ENCODE data around the gene KIAA1614. TPM values are rescaled to one million over a fixed set of nuclear protein-coding genes. Genes with fewer than 3 reads are reported as not detected.

Gene KIAA1614
- total RNA-seq, 1 donor from 2014 or later = 6.6 TPM

DNA sequence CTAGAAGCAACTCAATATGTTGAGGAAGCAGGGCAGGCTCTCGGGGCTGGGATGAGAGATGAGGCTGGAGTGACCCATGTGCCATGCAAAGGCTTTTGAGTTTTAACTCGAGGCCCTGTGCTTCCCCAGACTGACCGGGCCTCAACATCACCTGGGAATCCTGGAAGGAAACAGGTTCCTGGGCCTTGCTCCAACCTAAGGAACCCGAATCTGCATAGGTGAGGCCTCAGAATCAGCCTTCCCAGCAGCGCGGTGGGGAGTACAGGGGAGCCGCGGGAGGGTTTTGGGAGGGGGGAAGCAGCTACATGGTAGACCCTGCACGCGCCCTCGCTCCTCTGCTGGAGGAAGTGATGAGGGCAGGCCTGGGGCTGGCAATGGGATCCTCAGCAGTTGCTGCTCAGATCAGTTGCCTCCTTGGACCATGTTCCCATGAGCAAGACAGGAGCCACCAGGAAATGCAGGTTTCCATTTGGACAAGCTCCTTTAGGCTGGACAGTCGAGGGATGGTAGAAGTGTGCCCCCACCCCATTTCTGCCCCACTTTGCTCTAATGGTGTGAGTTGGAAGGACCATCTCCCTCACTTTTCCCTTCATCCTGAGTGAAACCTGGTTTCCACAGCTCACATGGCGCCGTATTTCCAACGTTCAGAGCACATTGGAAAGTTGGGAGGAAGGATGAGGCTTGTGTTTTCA, 4.5 kb upstream of the KIAA1614 start:
- Mint-ChIP-seq H3K9me3 (ENCODE audit: unreplicated experiment) (no peaks in the 10 kb centered on the region), H3K36me3 (ENCODE audit: unreplicated experiment) (no peaks in the 10 kb centered on the region), H3K27ac (ENCODE audit: unreplicated experiment) (no peak overlapping the region), H3K4me3 (ENCODE audit: unreplicated experiment) (no peak overlapping the region), H3K27me3 (ENCODE audit: unreplicated experiment) (no peaks in the 10 kb centered on the region), H3K4me1 (ENCODE audit: unreplicated experiment) (peaks cover 11% of the 10 kb centered on the region)
- TF ChIP-seq, protein P1, sequence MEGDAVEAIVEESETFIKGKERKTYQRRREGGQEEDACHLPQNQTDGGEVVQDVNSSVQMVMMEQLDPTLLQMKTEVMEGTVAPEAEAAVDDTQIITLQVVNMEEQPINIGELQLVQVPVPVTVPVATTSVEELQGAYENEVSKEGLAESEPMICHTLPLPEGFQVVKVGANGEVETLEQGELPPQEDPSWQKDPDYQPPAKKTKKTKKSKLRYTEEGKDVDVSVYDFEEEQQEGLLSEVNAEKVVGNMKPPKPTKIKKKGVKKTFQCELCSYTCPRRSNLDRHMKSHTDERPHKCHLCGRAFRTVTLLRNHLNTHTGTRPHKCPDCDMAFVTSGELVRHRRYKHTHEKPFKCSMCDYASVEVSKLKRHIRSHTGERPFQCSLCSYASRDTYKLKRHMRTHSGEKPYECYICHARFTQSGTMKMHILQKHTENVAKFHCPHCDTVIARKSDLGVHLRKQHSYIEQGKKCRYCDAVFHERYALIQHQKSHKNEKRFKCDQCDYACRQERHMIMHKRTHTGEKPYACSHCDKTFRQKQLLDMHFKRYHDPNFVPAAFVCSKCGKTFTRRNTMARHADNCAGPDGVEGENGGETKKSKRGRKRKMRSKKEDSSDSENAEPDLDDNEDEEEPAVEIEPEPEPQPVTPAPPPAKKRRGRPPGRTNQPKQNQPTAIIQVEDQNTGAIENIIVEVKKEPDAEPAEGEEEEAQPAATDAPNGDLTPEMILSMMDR (IDR thresholded peaks at IDR 0.05) = no peak
- DNase-seq (ENCODE audit: extremely low spot score, unreplicated experiment) = peak; percentile 81

DNA sequence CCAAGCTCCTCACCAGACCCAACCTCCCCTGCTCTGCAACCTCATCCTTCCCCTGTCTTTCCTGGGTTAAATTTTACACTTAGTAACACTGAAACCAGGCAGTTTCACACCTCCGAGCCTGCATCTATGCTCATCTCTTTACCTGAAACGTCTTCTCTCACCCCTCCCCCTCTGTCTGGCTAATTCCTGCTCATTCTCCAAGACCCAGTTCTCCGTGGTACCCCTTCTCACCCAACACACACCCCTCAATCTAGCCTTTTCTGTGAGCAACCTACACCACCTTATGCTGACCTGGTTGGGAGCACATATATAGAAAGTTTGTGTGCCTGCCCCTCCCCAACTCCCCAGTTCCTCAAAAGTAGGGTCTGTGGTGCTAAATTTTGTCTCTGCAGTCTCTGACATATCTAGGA, 3.7 kb upstream of the KIAA1614 start:
- Mint-ChIP-seq H3K4me1 (ENCODE audit: unreplicated experiment) (peaks cover 19% of the 10 kb centered on the region), H3K36me3 (ENCODE audit: unreplicated experiment) (no peaks in the 10 kb centered on the region), H3K27ac (ENCODE audit: unreplicated experiment) (no peak overlapping the region), H3K27me3 (ENCODE audit: unreplicated experiment) (no peaks in the 10 kb centered on the region), H3K4me3 (ENCODE audit: unreplicated experiment) (no peak overlapping the region), H3K9me3 (ENCODE audit: unreplicated experiment) (no peaks in the 10 kb centered on the region)
- TF ChIP-seq, protein P1 (IDR thresholded peaks at IDR 0.05) = no peak
- peak; percentile 36 for DNase-seq (ENCODE audit: extremely low spot score, unreplicated experiment)

DNA sequence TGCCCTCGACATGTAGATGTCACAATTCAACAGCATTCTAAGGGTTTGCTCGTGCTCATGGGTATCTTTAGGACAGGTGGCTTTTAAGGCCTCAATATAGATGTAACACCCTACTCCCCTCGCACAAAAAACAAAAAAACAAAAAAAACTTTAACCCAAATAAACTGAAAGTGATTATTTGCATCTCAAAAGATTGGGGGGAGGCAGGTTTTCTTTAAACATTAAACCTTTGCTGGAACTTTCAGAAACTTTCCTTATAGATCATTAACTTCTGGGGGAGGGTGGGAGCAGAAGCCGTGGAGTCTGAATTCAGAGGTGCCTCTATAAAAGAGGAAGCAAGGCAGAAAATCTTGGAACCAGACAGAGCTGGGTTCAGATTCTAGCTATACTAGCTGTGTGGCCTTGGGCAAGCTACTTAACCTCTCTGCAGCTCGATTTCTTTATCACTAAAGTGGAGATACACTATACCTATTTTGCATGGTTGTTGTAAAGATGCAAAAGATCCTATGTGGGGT, 3.2 kb upstream of the KIAA1614 start:
- no peaks in the 10 kb centered on the region for H3K36me3 Mint-ChIP-seq (ENCODE audit: unreplicated experiment)
- TF ChIP-seq, protein P1 (IDR thresholded peaks at IDR 0.05) = no peak
- peaks cover 21% of the 10 kb centered on the region for H3K4me1 Mint-ChIP-seq (ENCODE audit: unreplicated experiment)
- no peak overlapping the region for H3K27ac Mint-ChIP-seq (ENCODE audit: unreplicated experiment)
- DNase-seq (ENCODE audit: extremely low spot score, unreplicated experiment) = no peak
- H3K9me3 Mint-ChIP-seq (ENCODE audit: unreplicated experiment) = no peaks in the 10 kb centered on the region
- no peaks in the 10 kb centered on the region for H3K27me3 Mint-ChIP-seq (ENCODE audit: unreplicated experiment)
- no peak overlapping the region for H3K4me3 Mint-ChIP-seq (ENCODE audit: unreplicated experiment)

DNA sequence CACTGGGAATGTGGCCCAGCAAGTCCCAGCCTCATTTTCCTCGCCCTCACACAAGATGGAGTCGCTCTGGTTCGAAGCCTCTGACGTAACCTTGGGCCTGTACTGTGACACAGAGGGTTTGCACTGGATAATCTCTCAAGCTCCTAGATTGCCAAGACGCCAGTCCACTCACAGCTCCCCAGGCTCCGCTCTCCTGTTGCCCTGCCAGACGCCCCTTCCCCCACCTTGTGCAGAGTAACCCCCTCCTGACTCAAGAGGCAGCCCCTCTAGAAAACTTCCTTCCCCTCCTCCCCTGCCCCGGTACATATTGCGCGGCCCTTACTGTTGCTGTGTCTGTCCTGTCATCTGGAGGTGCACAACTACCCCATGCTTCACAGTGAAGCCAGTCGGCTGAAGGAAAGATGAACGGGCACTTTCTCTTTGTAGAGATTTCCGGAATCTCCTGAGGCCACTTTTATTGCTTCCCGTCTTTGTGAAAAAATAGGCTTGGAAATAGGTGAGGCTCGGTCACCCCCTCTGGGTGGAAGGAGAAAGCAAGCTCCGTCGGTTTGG, 981 bp upstream of the KIAA1614 start:
- TF ChIP-seq, protein P1 (IDR thresholded peaks at IDR 0.05) = no peak
- peaks cover 21% of the 10 kb centered on the region for H3K4me1 Mint-ChIP-seq (ENCODE audit: unreplicated experiment)
- peak overlapping the region; percentile 75 for H3K4me3 Mint-ChIP-seq (ENCODE audit: unreplicated experiment)
- DNase-seq (ENCODE audit: extremely low spot score, unreplicated experiment) = no peak
- no peaks in the 10 kb centered on the region for H3K27me3 Mint-ChIP-seq (ENCODE audit: unreplicated experiment)
- peak overlapping the region; percentile 66 for H3K27ac Mint-ChIP-seq (ENCODE audit: unreplicated experiment)
- no peaks in the 10 kb centered on the region for H3K36me3 Mint-ChIP-seq (ENCODE audit: unreplicated experiment)
- no peaks in the 10 kb centered on the region for H3K9me3 Mint-ChIP-seq (ENCODE audit: unreplicated experiment)

DNA sequence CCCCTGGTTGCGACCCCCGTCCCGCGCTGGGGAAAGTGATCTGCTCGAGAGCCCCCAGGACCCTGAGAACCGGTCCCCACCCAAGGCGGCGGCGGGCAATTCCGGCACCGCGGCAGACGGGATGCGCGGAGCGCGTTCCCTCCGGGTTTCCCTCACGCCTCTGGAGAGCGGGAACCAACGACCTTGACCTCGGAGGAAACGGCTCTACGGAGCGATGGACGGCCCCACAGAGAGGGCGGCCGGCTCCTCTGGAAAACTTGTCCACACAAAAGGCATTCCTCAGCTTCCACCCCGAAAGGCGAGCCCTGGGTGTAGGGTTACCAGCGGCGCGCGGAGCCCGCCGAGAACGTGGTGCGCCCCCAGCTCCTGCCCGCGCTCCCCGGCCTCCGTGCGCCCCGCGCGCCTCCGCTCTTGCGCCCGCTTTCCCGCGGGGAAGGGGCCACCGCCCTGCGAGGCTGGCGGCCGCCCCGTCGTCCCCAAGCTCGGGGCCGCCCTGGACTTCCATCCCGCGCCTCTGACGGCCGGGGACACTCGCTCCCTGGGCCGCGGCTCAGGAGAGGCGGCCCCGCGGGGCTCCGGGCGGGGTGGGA, 391 bp upstream of the KIAA1614 start:
- Mint-ChIP-seq H3K4me1 (ENCODE audit: unreplicated experiment) (peaks cover 21% of the 10 kb centered on the region), H3K27ac (ENCODE audit: unreplicated experiment) (peak overlapping the region; percentile 66), H3K36me3 (ENCODE audit: unreplicated experiment) (no peaks in the 10 kb centered on the region), H3K4me3 (ENCODE audit: unreplicated experiment) (peak overlapping the region; percentile 75), H3K27me3 (ENCODE audit: unreplicated experiment) (no peaks in the 10 kb centered on the region), H3K9me3 (ENCODE audit: unreplicated experiment) (no peaks in the 10 kb centered on the region)
- no peak for DNase-seq (ENCODE audit: extremely low spot score, unreplicated experiment)
- TF ChIP-seq, protein P1 (IDR thresholded peaks at IDR 0.05) = no peak
